K562 (cell line): ENCODE results near the gene ID1. TPM values are rescaled to one million over a fixed set of nuclear protein-coding genes. Genes with fewer than 3 reads are reported as not detected.
A peak's percentile ranks its signal among the peaks of the same experiment; 100 is the strongest.

ENCODE experiments used
- ARNT ChIP-seq, 2 experiments: fragments of 450-650 bp; IDR thresholded peaks; 2 replicates each; pipeline ENCODE4 v1.6.1; 2016; ENCODE audit warnings: mild to moderate bottlenecking in 1 of 2
- ASH1L ChIP-seq: fragments of 450-650 bp; IDR thresholded peaks from 2 replicates; pipeline ENCODE4 v1.6.1; 2018; ENCODE audit warnings: borderline replicate concordance, mild to moderate bottlenecking, low read depth; ENCODE audit not compliant: partially characterized antibody
- CREM ChIP-seq: IDR thresholded peaks from 2 replicates; pipeline ENCODE4 v1.6.1; 2014; ENCODE audit warnings: antibody characterized with exemption, low read depth
- ILF3 ChIP-seq: fragments of 450-650 bp; IDR thresholded peaks from 2 replicates; pipeline ENCODE4 v1.6.1; 2018; ENCODE audit warnings: antibody characterized with exemption, mild to moderate bottlenecking, moderate library complexity, borderline replicate concordance
- RFX5 ChIP-seq: IDR thresholded peaks from 2 replicates; pipeline ENCODE4 v1.6.1; 2011; ENCODE audit warnings: low read depth, mild to moderate bottlenecking, improper control_type of control experiment, low read length
- ZNF444 ChIP-seq: fragments of 250-450 bp; sonication (Bioruptor Pico); IDR thresholded peaks from 2 replicates; pipeline ENCODE4 v1.4.0; 2020; ENCODE audit warnings: mild to moderate bottlenecking, moderate library complexity
- polyA plus RNA-seq, 8 experiments: library from polyadenylated mRNA; depleted of rRNA in 4 of 8; stranded (reverse) in 5 of 8; unstranded in 3 of 8; fragments of >200 nt; fragmentation: Nextera tagmentation in 2 of 8; fragmentation: Illumina TruSeq in 1 of 8; extraction: Ambion mirVana in 2 of 8; extraction: Trizol in 1 of 8; gene quantifications; 2 replicates each; pipeline versions ENCODE4 v1.2.1 to v1.2.3, GENCODE V29; 2011 to 2014; ENCODE audit warnings: inconsistent platforms in 1 of 8, missing spikeins in 1 of 8
- total RNA-seq, 7 experiments: library from RNA; depleted of rRNA in 6 of 7; stranded (reverse); fragments of >200 nt in 6 of 7; fragmentation: Illumina TruSeq in 2 of 7; extraction: Trizol in 2 of 7; gene quantifications; 2 replicates each; pipeline versions ENCODE4 v1.2.1 to v1.2.3, GENCODE V29; 2011 to 2021; ENCODE audit warnings: low replicate concordance in 1 of 7
- TF ChIP-seq, protein P1 (sequence below), 2 experiments: IDR thresholded peaks in 1 of 2; conservative IDR thresholded peaks in 1 of 2; 2 replicates each; pipeline ENCODE4 v1.6.1; 2016; ENCODE audit warnings: low read depth in 2 of 2, mild to moderate bottlenecking in 1 of 2, missing compliant biosample characterization in 1 of 2, missing genetic modification characterization in 1 of 2, moderate library complexity in 1 of 2
- TF ChIP-seq, protein P2 (sequence below), 3 experiments: IDR thresholded peaks in 2 of 3; conservative IDR thresholded peaks in 1 of 3; 2 replicates each; pipeline ENCODE4 v1.5.1; 2011 to 2012; ENCODE audit warnings: low read length in 3 of 3, mild to moderate bottlenecking in 3 of 3, control low read depth in 2 of 3, improper control_type of control experiment in 1 of 3, inconsistent platforms in 1 of 3, low read depth in 1 of 3, mixed read lengths in 1 of 3, moderate library complexity in 1 of 3; ENCODE audit not compliant: insufficient read depth in 2 of 3
- TF ChIP-seq, protein P3 (sequence below): sonication (generic); formaldehyde crosslinking; IDR thresholded peaks from 2 replicates; pipeline ENCODE4 v1.8.0; 2022; ENCODE audit warnings: mild to moderate bottlenecking, missing genetic modification reagents
- TF ChIP-seq, protein P4 (sequence below): fragments of 250-450 bp; sonication (Bioruptor Pico); IDR thresholded peaks from 2 replicates; pipeline ENCODE4 v1.8.0; 2022; ENCODE audit warnings: moderate library complexity, mild to moderate bottlenecking, inconsistent platforms
- TF ChIP-seq, protein P5 (sequence below), 2 experiments: fragments of 450-650 bp; formaldehyde crosslinking in 1 of 2; IDR thresholded peaks; 2 replicates each; pipeline versions ENCODE4 v1.4.0 to v1.6.1; 2014 to 2020; ENCODE audit warnings: mild to moderate bottlenecking in 2 of 2, borderline replicate concordance in 1 of 2, low read depth in 1 of 2

Gene ID1
- total and polyA plus RNA-seq, 9 of the 15 experiments (the other 6 are each of a cell fraction or from before 2014, with no cell fraction given) = 1.4 to 358 (median 65.0) TPM

DNA sequence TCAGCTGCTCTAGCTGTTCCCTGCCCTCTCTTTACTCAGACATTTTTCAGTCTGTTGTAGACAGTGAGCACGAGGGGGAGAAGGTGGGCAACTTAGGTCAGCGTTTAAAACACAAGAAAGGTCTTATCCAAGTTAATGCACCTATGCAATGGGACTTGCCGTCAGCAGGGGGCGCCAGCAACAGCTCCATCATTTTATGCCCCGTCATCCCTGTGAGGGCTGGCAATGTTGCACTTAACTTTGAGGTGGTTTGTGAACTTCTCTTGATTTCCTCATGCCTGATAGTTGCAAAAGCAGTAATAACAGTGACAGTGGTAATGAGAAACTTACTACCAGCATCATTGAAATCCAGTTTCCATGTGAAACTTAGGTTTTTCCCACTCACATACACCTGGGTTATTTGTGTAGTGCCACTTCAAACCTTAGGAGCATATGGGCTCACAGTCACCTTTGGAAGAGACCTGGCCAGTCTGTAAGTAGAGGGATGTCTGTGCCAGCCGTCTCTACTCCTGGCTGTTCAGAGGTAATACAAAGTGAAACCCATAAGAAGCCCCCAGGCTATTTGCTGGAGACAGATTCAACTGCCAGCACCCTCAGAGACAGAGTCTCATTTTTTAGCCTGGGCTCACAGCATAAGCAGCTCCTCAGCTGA lies 44.9 kb upstream of the ID1 start (continued):
- TF ChIP-seq, protein P1, sequence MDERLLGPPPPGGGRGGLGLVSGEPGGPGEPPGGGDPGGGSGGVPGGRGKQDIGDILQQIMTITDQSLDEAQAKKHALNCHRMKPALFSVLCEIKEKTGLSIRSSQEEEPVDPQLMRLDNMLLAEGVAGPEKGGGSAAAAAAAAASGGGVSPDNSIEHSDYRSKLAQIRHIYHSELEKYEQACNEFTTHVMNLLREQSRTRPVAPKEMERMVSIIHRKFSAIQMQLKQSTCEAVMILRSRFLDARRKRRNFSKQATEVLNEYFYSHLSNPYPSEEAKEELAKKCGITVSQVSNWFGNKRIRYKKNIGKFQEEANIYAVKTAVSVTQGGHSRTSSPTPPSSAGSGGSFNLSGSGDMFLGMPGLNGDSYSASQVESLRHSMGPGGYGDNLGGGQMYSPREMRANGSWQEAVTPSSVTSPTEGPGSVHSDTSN (CRISPR knock-in tag; IDR thresholded peaks at IDR 0.05; ENCODE audit: low read depth) = no peak
- TF ChIP-seq, protein P1 (tag; conservative IDR thresholded peaks at IDR 0.05; ENCODE audit: low read depth) = no peak
- TF ChIP-seq RFX5 (no peak), ILF3 (0 out of 2 replicates have a peak, but pooled peaks have one; percentile 69), CREM (peak; percentile 80), ZNF444 (CRISPR knock-in tag) (0 out of 2 replicates have a peak, but pooled peaks have one; percentile 36), ARNT (IDR thresholded peaks at IDR 0.05) (0 out of 4 replicates have a peak, but pooled peaks of 1 of the 2 experiments have one; percentile 27), ASH1L (no peak)
- TF ChIP-seq, protein P2, sequence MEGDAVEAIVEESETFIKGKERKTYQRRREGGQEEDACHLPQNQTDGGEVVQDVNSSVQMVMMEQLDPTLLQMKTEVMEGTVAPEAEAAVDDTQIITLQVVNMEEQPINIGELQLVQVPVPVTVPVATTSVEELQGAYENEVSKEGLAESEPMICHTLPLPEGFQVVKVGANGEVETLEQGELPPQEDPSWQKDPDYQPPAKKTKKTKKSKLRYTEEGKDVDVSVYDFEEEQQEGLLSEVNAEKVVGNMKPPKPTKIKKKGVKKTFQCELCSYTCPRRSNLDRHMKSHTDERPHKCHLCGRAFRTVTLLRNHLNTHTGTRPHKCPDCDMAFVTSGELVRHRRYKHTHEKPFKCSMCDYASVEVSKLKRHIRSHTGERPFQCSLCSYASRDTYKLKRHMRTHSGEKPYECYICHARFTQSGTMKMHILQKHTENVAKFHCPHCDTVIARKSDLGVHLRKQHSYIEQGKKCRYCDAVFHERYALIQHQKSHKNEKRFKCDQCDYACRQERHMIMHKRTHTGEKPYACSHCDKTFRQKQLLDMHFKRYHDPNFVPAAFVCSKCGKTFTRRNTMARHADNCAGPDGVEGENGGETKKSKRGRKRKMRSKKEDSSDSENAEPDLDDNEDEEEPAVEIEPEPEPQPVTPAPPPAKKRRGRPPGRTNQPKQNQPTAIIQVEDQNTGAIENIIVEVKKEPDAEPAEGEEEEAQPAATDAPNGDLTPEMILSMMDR (IDR thresholded peaks at IDR 0.05 in 2 of 3, conservative IDR thresholded peaks at IDR 0.05 in 1 of 3; ENCODE audit: insufficient read depth in 2 of 3, low read depth in 1 of 3, low read length in 3 of 3) = peak; percentile 91 to 99 (median 95)
- TF ChIP-seq, protein P3, sequence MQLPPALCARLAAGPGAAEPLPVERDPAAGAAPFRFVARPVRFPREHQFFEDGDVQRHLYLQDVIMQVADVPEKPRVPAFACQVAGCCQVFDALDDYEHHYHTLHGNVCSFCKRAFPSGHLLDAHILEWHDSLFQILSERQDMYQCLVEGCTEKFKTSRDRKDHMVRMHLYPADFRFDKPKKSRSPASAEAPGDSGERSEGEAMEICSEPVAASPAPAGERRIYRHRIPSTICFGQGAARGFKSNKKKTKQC (CRISPR knock-in tag) = no peak
- TF ChIP-seq, protein P4, sequence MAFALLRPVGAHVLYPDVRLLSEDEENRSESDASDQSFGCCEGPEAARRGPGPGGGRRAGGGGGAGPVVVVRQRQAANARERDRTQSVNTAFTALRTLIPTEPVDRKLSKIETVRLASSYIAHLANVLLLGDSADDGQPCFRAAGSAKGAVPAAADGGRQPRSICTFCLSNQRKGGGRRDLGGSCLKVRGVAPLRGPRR = no peak
- TF ChIP-seq, protein P5, sequence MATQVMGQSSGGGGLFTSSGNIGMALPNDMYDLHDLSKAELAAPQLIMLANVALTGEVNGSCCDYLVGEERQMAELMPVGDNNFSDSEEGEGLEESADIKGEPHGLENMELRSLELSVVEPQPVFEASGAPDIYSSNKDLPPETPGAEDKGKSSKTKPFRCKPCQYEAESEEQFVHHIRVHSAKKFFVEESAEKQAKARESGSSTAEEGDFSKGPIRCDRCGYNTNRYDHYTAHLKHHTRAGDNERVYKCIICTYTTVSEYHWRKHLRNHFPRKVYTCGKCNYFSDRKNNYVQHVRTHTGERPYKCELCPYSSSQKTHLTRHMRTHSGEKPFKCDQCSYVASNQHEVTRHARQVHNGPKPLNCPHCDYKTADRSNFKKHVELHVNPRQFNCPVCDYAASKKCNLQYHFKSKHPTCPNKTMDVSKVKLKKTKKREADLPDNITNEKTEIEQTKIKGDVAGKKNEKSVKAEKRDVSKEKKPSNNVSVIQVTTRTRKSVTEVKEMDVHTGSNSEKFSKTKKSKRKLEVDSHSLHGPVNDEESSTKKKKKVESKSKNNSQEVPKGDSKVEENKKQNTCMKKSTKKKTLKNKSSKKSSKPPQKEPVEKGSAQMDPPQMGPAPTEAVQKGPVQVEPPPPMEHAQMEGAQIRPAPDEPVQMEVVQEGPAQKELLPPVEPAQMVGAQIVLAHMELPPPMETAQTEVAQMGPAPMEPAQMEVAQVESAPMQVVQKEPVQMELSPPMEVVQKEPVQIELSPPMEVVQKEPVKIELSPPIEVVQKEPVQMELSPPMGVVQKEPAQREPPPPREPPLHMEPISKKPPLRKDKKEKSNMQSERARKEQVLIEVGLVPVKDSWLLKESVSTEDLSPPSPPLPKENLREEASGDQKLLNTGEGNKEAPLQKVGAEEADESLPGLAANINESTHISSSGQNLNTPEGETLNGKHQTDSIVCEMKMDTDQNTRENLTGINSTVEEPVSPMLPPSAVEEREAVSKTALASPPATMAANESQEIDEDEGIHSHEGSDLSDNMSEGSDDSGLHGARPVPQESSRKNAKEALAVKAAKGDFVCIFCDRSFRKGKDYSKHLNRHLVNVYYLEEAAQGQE (IDR thresholded peaks at IDR 0.05; ENCODE audit: borderline replicate concordance) = peak; percentile 75
- TF ChIP-seq, protein P5 (CRISPR knock-in tag; IDR thresholded peaks at IDR 0.05; ENCODE audit: low read depth) = no peak
